GM18873 (cell line): ENCODE results near the gene LHX1.

Experiments
- ATAC-seq: cut with Tn5 transposase; IDR thresholded peaks from one replicate; pipeline ENCODE4 v1.9.1; 2021; ENCODE audit warnings: mild to moderate bottlenecking, moderate library complexity, moderate number of reproducible peaks; ENCODE audit not compliant: unreplicated experiment, low FRiP score

Gene LHX1

GRCh38 chr17:36950027-36950426 lies 12.8 kb downstream of the LHX1 start:
- ATAC-seq = no peak

DNA sequence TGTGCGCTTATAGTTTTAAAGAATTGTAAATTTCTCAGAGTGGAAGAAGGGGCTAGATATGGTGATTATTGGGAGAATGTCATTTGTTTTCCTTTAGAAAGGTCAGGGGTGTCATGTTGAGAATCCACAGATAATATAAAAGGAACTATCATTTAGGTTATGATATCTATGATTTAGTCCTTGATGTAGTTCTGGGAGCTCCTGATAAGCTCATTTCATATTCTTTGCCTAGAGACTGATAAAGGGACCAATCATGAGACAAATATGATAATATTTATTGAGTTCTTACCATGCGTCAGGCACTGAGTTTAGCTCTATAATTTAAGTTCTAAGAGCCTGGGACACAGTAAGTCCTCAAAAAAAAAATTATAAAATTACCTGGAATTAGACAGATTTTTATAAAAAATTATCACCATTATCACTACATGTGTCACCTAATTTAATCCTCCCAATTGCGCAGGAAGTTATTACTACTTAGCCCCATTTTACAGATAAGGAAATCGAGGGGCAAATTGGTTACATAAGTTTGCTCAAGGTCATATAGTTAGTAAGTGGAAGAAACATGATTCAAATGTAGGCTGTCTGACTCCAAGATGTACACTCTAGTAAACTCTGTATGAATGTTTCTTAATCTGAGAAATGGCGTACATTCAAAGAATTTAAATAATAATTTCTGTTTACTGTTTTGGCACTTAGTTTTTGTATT lies 14.0 kb downstream of the LHX1 start:
- no peak for ATAC-seq

GRCh38 chr17:36971508-36971907 lies 34.2 kb downstream of the LHX1 start:
- ATAC-seq = no peak

GRCh38 chr17:36972186-36972700 lies 35.0 kb downstream of the LHX1 start:
- ATAC-seq = no peak

- ATAC-seq = no peak
Measured at GRCh38 chr17:36972905-36973304, 35.6 kb downstream of the LHX1 start.

DNA sequence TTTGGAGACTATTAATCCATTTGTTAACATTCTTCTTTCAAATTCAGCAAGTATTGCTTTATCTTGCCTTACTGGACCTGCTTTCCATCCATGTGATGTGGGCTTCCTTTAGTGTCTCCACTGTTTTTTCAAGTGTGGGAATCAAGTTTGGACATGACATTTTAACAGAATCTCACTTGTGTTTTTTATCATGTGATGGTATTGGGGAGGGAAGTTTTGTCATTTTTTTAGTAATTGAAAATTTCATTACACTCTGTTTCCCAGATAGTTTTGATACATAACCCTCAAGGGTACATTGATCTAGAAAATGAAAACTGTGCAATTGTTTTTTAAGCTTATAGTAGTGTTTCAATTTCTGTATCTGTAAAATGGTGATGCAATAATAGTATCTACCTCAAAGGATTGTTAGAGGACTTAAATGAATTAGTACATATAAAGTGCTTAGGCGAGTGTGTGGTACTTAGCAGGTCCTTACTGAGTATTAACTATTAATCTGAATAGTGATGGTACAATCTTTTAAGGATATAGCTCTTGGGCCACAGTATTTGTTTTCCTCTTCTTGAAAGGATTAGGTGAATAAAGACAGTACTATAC lies 38.7 kb downstream of the LHX1 start:
- no peak for ATAC-seq

GRCh38 chr17:36977066-36977465 lies 39.8 kb downstream of the LHX1 start:
- ATAC-seq = no peak

DNA sequence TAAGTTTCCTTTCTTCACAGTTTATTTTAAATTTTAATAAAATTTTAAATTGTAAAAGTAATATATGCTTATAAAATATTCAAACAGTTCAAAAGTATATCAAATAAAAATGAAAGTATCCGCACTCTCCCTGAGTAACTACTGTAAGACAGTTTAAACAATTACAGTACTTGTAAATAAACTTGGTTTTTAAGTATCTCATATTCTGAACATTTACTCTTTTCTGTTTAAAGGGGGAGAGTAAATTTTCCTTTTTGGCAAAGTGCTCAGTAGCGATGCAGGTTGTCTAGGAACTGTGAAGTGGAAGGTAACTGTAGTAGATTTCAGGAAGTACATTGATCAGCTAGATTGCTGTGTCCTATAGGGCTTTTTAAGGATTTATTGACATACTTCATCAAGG lies 40.3 kb downstream of the LHX1 start:
- no peak for ATAC-seq

GRCh38 chr17:36978810-36979564 lies 41.7 kb downstream of the LHX1 start:
- ATAC-seq = no peak

DNA sequence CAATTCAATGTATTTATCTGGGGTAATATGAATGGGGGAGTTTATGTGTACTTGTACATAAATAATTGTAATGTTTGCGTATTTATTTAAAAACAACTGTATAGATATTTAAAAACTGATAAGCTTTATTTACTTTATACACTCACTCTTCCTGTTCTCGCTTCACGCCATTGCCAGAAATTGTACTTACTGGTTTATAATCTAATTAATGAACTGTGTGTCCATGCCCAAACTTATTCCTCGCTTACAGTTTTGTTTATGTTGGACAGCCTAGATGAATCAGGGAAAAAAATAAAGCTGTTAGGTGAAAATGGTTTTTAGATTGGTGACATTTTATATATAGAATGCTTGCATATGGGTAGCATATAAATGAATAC lies 42.3 kb downstream of the LHX1 start:
- no peak for ATAC-seq

DNA sequence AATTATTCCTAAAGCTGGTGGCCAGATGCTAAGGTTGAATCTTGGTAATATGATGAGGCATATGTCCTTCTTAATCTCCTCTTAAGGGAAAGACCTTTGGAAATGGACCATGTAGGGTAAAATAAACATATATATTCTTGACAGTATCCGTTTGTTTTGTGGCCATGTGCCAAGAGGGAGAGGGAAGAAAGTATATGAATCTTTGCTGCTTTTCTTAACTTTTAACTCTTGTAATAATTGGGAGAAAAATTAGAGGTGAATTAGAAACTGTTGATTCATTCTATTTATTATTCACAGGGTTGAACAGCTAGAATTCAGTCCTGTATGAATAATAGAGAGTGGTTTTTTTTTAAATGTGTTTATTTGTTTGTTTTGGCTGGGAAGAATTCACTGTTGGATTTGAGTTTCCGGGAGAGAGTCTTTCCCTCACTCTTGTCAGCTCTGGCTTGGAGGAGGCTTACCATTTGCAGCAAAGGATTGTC lies 43.0 kb downstream of the LHX1 start:
- no peak for ATAC-seq

DNA sequence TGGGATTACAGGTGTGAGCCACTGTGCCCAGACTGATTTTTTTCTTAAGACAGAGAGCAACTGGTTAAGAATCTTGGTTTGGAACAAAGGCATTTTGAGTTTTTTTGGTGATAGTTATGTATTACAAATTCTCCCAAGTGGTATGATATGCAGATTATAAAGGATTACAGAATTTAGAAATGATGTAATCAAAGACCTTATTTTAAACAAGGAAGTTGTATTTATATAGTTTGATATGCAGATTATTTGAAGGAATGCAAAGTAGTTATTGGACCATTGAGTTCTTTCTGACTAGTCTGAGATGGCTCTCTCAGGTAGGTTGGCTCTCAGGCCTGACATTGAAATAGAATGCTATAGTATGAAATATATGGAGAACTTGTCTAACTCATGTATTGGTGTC lies 46.3 kb downstream of the LHX1 start:
- no peak for ATAC-seq

DNA sequence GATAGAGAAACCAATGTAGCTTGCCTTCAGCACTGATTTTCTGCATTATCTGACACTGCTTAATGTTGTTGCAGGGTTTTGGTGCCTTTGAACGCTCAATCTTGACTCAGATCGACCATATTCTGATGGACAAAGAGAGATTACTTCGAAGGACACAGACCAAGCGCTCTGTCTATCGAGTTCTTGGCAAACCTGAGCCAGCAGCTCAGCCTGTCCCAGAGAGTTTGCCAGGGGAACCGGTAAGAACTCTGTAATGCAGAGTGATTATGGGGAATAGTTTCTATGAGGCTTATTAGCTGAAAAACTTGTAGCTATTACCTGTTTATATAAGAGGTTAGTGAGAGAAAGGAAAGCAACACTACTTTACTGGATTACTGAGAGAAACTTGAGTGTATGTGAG lies 51.9 kb downstream of the LHX1 start:
- ATAC-seq = no peak

GRCh38 chr17:36992701-36993100 lies 55.4 kb downstream of the LHX1 start:
- ATAC-seq = no peak

GRCh38 chr17:36993227-36993626 lies 56.0 kb downstream of the LHX1 start:
- no peak for ATAC-seq
